HG03175 (cell line): ENCODE measurements around the gene SYT1.

Source experiments
- ATAC-seq: cut with Tn5 transposase; IDR thresholded peaks from one replicate; pipeline ENCODE4 v1.9.1; 2021; ENCODE audit warnings: mild to moderate bottlenecking, moderate library complexity; ENCODE audit not compliant: unreplicated experiment

The SYT1 gene

DNA sequence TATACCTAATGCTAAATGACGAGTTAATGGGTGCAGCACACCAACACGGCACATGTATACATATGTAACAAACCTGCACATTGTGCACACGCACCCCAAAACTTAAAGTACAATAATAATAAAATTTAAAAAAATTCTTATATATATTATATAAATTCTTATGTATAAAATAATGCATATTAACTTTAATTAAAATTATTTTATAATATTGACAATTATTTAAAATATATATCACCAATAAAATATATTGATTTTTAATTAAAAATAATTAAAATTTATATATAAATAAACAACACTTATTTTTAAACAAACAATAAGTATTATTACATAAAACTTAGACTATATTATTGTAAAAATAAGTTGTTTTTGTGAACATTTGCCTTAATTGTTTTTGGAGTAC is 188.8 kb downstream of the SYT1 start:
- ATAC-seq: no peak

DNA sequence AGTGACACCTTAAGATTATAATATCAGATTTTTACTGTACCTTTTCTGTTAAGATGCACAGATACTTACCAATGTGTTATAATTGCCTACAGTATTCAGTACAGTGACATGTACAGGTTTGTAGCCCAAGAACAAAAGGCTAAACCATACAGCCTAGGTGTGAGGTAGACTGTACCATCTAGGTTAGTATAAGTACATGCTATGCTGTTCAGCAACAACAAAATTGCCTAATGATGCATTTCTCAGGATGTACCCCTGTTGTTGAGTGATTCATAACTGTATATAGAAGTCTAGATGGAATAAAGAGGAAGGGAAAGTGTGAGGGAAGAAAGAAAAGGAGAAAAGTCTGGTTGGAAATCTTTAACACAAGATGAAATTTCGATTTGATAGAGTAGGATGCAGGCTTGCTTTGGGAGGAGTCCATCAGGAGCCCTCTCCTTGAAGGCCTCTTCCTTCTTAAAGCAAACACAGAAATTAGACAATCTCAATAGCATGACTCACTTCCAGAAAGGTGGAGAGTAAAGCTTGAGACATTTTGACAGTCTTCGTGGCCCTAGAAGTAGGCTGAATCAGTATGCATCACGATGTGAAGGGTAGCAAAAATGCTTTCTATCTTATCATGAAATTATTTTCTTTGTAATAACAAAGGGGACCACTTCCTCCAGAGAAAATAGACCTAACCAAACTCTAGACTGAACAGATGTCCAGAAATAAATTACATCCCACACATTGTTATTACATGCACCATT is 191.5 kb downstream of the SYT1 start:
- peak; percentile 37 for ATAC-seq

DNA sequence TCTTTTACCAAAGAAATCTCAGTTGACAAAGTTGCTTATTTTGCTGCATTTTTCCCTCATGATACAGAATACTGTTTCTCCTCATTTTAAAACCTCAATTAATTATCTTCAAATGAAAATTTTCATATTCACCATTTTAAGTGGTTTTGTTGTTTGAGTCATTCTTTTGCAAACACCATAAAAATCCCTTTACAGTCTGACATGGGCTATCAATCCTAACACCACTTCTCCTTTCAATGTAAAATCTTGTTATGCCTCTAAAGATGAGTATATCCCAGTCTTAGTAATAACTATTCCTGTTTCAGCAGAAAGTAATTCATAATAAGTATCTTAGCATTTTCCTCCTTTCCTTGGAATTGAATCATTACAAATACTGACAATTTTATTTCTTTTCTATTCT is 192.2 kb downstream of the SYT1 start:
- ATAC-seq: no peak

DNA sequence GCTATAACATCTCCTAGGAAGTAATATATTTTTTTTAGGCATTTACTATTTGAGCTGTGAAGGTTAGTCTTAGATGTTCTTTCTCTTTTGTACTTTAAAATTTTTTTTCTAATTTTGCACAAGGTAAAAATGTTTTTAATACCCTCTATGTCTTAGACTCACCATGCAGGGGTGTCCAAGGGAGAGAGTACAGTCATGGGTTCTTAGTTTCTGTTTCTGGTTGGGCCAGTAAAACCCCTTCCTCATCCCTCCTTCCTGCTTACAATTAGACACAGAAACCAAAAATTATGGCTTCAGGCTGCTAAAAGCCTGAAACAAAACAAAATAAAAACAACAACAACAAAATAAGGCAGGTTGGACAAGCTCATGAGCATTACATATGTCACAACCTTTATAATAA is 193.0 kb downstream of the SYT1 start:
- ATAC-seq: no peak

DNA sequence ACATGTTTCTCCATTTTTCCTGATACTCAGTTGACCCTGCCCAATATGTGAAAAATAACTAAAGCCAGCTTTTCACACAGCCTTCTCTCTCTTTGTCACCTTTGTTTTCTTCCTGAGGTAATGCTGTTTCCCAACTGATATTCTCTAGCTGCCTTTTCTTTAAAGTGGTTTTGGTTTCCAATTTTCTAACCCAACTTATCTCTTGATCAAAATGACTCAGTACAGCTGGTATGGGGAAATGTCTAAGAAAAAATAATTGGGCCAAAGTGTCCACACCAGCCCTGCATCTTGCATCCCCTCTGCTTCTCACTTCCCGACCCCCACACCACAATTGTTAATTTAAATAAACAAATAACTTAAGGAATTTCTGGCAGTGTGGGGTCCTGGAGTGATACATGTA is 193.8 kb downstream of the SYT1 start:
- peak; percentile 40 for ATAC-seq

DNA sequence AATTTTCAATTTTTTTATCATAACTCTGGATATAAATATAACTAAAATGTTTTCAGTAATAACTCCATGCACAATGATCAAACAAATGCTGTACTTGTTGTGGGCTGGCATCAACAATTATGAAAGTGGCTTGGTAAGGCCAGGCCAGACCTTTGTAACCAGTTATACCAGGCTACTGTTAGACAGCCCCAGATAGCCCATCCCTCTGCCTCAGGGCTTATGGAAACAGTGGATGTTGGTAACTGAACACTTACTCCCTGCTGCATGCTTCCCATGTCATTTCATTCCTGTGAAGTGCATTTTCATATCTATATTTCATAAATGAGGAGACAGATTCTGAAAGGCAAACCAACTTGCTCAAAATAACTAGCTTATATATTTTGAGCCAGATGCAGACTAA is 195.0 kb downstream of the SYT1 start:
- ATAC-seq: no peak

DNA sequence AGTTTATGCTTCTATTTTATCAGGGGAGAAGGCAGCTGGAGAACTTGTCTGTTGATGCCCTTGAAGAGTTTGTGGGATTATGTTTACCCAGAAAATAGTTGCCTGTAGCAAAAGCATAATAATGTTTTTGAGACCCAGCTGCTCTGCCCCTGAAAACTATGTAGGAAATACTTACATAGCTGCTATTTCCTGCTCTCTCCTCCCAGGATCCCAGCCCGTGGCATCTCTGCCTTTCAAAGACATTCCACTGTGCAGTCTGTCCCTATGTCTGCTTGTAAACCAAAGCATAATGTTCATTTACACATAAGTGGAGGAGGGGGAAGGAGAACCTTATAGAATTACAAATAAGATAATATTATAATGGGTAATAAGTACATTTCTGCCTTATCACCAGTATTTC is 198.7 kb downstream of the SYT1 start:
- no peak for ATAC-seq

DNA sequence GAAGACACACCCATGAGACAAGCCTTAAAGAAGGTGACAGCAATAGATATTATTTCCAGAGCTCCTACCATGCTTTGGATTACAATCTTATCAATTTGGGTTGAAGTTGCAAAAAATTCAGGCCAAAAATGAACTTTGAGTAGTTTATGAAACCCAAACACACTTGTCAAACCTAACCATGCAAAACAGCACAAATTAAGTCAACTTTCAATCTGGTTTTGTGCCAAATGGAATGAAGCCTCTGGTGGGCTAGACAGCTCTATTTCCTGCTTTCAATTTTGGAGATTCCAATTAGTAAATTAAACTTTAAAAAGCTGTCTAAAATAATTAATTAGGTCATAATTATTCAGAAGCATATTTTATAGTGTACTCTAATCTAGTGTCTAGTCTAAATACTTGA is 203.4 kb downstream of the SYT1 start:
- no peak for ATAC-seq

DNA sequence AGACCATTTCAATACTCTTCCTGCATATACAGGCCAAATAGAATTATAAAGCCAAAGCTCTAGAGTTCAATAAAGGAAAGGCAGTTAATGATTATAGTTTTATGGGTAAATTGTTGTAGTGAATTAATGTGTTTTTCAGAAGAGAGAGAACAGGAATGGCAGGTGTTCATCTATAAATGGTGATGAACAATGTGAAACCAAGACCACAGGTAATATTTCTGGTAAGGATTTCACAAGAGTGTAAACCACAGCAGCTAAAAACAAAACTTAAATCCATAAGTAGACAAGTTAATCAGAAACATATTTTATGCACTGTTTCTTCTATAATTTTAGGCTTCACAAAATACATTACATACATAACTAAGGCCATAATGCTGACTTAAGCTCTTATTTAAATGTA is 204.4 kb downstream of the SYT1 start:
- peak; percentile 99 for ATAC-seq

DNA sequence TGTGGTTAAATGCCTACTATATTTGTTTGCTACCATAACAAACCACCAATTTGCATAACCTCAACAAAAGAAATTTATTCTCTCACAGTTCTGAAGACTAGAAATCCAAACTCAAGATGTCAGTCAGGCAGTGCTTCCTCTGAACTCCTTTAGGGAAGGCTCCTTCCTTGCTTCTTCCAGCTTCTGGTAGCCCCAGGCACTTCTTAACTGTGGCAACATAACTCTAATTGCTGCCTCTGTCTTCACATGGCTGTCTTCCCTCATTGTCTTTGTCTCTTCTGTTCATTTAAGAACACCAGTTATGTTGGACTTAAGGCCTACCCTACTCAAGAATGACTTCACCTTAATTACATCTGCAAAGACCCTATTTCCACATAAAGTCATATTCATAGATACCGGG is 206.9 kb downstream of the SYT1 start:
- no peak for ATAC-seq

DNA sequence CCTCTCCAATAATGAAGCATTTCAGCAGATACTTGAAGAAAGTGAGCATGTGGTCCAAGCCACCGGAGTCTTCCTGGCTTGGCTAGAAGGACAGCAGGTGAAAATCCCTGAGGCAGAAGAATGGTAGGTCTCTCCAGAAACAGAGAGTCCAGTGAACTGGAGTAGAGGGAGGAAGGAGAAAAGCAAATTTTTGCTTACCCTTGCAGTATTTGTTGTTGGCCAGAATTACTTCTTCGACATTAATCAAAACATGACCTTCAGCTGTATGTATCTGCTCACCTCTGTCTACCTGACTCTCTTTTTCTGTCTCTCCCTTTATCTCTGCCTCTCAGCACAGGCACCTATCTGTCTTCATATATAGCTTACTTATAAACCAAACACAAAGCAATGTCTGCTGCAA is 208.9 kb downstream of the SYT1 start:
- ATAC-seq: no peak

DNA sequence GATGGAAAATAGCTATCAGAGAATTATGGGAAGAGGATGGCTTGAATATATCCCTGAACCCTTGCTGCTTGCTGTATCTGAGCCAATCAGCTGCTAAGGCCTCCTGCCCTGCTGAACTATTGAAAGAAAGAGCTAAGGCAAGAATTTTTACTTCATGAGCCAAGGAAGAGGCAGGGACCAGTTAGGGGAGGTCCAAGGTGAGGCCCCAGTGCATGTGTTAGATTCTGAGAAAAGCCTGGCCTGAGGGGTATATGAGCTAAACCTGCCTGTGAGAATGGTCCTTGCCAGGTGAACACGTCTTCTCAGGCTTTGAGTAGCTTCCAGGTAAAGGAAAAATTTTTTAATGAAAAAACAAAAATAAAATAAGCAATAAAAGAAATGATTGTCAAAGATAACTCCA is 218.0 kb downstream of the SYT1 start:
- no peak for ATAC-seq

DNA sequence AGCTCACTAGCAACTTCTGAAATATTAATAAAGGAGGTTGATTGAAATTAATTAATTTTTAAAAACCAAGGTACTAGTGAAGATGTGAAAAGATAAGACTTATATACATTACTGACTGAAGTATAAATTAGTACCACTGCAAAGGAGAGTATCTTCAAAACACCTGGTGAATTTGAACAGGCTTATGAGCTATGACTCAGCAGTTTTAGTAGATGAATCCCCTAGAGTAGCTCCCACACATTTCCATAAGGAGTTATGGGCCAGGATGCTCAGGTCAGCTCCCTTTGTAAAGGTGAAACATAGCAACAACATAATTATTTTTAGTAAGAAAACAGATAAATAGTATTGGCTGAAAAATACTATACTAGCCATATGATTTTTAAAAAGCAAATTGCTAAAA is 218.6 kb downstream of the SYT1 start:
- ATAC-seq: no peak

DNA sequence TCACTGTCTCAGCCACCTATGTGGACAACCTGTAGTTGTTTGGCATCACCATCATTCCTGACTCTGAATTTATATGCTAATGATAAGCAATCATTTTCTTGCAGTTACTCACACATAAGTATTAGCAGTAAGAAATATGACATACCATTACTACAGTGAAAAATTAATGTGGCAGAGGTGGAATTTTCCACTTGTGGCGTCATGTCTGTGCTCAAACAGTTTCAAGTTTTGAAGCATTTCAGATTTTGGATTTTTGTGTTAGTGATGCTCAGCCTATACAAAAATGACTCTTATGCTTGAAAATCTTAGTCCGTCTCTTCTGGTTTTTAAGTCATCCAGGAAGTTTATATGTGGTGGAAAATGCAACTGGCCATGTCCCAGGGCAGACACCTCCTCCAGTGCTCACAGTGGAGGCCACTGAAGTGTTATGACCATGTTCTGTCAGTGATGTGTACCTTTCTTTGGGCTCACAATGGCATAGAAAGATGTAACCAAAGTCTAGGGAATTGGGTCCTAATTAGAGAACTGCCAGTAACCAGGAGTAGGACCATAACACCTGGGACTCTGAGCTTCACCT is 220.6 kb downstream of the SYT1 start:
- ATAC-seq: no peak

DNA sequence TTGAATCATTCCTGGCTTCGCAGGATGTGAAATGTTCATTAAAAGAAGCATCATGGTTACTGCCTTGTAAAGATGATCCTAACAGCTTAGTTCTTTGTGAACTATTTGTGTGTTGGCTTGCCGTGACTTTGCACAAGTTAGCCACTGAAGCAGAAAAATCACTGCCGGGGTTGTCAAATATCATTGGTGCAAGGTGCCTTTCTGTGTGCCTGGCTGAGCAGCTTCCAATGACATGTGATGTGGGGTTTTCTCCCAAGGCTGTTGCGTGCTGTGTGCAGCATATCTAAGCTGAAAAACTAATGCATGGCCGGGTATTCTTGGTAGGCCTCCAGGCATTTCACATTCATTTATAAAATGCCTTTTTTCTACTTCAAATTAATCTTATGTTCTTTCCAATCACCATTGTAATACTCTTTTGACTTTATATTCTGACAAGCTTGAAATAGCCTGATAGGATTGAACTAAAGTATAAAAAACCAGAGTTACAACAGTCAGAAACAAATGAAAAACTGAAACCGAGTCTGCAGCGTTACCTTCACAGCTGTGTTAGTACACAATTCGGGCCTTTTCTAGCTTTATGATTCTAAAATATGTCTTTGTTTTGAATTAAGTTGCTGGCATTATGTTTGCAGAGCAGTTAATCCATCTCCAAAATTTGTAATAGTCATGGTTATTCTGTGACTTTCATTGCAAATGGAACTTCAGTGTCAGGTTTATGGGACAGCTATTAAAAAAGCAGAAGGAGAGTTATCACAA is 222.1 kb downstream of the SYT1 start:
- ATAC-seq: peak; percentile 48

DNA sequence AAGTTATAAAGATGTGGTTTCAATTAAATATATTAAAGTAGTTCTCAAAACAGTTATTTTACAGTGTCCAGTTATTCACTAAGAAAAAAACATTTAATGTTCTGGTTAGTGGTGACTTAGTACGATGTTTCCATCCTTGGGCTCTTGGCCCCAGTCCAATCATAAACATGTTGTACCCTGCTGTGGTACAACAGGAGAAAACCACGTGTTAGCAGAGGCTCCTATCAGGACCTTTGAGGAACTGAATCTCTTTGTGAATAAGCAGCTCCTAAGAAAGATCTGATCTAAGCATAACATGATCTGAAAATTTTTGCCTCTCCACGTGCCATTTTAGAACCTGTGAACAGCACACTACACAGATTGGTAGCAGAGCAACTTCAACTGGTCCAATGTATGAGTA is 234.0 kb downstream of the SYT1 start:
- ATAC-seq: no peak

DNA sequence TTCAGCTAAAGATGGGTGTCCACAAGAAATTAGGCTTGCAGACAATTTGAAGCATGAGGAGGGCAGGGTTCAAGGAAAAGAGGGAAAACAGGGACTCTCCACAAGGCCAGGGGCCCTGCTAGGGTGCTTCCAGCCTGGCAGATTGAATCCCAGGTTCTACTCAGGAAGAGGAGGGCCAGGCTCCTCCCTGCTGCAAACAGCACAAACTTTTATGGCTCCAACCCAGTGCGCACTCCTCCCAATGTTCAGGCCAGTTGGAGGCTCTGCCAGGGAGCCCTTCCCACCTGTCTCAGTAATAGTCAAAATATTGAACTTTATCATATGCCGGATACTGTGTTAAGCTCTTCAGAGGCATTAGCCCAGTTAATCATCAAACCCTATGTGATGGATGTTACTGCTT is 244.4 kb downstream of the SYT1 start:
- no peak for ATAC-seq

DNA sequence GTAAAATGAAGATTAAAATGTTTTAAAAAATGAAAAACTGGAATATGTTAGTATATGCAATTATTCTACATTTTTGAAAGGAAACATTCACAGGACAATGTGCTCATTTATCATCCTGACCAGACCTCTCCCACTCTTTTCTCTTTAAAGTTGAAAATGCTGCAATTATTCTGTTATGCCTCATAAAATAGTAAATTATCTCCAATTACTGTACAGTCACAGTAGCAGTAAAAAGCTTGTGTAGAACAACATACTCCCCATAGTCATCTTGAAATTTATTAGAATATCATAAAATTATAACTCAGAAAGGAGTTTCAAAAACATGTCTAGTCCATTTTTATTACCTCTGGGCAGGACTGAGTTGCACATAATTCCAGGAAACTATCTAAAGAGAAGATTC is 250.3 kb downstream of the SYT1 start:
- no peak for ATAC-seq

DNA sequence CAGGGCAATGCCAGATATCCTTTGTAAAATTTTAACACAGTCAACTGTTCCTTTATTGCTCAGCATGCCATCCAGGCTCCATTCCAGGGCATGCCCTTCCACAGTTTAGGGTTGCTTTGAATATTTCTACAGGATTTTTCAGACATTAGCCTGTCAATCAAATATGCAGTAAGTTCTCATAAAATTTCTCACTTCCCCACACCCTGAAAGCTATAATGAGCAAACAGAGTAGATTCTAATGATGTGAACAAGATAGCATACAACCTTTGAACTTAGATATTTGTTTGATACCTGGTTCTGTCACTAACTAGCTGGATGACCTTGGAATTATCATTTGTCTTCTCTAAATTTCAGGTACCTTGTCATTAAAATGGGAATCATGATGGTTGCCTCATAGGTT is 251.2 kb downstream of the SYT1 start:
- no peak for ATAC-seq

DNA sequence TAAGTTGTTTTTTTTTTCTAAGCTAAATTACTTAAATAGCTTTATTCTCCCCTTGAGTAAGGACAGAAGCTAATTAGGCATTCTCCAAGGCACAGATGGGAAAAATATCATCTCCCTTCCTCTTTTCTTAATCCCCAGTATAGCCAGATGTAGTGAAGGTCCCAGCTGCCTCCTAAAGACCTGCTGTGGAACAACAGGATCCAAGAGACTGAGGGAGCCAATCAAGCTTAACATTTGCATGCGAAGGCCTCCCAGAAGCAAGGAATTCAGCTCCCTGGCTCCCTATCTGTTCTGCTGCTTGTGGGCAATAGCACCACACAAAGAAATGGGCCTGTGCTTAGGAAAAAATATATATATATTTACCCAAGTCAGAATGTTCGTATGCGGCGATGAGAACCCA is 255.2 kb downstream of the SYT1 start:
- no peak for ATAC-seq

DNA sequence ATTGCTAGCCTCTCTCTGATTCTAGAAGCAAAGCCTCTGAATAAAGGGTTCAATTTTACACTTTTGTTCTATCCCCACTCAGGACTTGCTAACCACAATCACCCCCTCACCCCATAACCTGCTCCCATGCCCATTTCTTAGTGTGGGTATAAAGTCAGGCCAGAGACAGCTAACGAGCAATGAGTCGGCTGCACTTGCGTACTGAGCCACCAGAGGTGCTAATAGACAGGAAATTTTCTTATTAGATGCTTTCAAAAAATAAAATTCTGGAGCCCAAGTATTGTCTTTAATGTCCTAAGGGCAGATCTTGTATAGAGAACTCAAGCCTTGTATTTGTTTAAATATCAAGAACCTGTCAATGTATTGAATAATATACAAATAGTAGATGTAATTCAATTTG is 256.9 kb downstream of the SYT1 start:
- ATAC-seq: peak; percentile 84

DNA sequence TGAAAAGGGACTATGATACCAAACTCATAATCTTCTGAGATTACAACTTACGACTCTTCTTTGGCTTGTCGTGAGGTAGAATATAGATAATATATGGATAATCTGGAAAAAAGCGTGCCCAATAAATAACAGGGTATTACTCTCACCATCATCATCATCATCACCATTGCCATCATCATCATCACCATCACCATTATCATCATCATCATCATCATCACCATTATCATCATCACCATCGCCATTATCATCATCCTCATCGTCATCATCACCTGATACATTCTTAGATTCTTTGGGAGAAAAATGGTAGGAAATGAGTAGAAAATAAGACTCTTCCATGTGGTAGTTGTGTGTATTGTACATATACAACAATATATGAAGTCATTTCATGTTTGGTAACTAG is 259.8 kb downstream of the SYT1 start:
- ATAC-seq: no peak
